HEK293 (cell line): ENCODE measurements around the gene ADGRF3.

Experiments
- ATF2 ChIP-seq: fragments of 450-650 bp; formaldehyde crosslinking; IDR thresholded peaks from 2 replicates; pipeline ENCODE4 v1.5.1; 2016; ENCODE audit warnings: missing biosample characterization, missing genetic modification characterization, low read depth
- EGR2 ChIP-seq: fragments of 450-650 bp; formaldehyde crosslinking; IDR thresholded peaks from 2 replicates; pipeline ENCODE4 v1.5.1; 2016; ENCODE audit warnings: low read depth, missing biosample characterization, missing genetic modification characterization
- ZNF121 ChIP-seq: fragments of 450-650 bp; formaldehyde crosslinking; IDR thresholded peaks from 2 replicates; pipeline ENCODE4 v1.5.1; 2016; ENCODE audit warnings: missing biosample characterization, missing genetic modification characterization
- ZNF214 ChIP-seq: fragments of 450-650 bp; formaldehyde crosslinking; IDR thresholded peaks from 2 replicates; pipeline ENCODE4 v1.5.1; 2017; ENCODE audit warnings: missing biosample characterization, mild to moderate bottlenecking, missing genetic modification characterization, borderline replicate concordance
- ZNF544 ChIP-seq: fragments of 450-650 bp; formaldehyde crosslinking; IDR thresholded peaks from 2 replicates; pipeline ENCODE4 v1.5.0; 2017; ENCODE audit warnings: missing biosample characterization, missing genetic modification characterization
- TF ChIP-seq, protein P1 (sequence below): fragments of 450-650 bp; formaldehyde crosslinking; IDR thresholded peaks from 2 replicates; pipeline ENCODE4 v1.5.1; 2016; ENCODE audit warnings: missing biosample characterization, missing genetic modification characterization
- TF ChIP-seq, protein P2 (sequence below): fragments of 450-650 bp; formaldehyde crosslinking; IDR thresholded peaks from 2 replicates; pipeline ENCODE4 v1.5.1; 2016; ENCODE audit warnings: missing biosample characterization, missing genetic modification characterization, low read depth

DNA sequence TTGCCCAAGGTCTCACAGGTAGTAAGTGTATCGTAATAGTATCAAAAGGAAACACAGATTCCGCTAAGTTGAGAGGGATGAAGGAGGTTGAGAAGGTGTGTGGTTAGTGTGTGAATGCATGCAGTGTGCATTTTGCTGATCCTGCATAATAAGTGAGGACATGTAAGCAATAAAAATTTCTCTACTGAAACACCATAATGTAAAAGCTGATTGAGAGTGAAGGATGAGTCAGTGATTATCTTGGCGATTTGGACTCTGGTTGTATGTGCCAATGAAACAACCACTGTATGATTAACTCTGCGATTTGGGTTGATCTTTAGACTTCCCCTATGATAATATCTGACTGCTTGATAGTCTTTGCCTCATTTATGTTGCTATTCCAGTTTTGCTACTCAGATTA is 16.7 kb upstream of the ADGRF3 start:
- TF ChIP-seq ATF2 (tag by site-specific recombination) (no peak), ZNF544 (no peak), ZNF121 (tag by site-specific recombination) (no peak), ZNF214 (tag by site-specific recombination) (no peak), EGR2 (tag by site-specific recombination) (no peak)
- TF ChIP-seq, protein P1, sequence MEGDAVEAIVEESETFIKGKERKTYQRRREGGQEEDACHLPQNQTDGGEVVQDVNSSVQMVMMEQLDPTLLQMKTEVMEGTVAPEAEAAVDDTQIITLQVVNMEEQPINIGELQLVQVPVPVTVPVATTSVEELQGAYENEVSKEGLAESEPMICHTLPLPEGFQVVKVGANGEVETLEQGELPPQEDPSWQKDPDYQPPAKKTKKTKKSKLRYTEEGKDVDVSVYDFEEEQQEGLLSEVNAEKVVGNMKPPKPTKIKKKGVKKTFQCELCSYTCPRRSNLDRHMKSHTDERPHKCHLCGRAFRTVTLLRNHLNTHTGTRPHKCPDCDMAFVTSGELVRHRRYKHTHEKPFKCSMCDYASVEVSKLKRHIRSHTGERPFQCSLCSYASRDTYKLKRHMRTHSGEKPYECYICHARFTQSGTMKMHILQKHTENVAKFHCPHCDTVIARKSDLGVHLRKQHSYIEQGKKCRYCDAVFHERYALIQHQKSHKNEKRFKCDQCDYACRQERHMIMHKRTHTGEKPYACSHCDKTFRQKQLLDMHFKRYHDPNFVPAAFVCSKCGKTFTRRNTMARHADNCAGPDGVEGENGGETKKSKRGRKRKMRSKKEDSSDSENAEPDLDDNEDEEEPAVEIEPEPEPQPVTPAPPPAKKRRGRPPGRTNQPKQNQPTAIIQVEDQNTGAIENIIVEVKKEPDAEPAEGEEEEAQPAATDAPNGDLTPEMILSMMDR (tag by site-specific recombination), result no peak
- TF ChIP-seq, protein P2, sequence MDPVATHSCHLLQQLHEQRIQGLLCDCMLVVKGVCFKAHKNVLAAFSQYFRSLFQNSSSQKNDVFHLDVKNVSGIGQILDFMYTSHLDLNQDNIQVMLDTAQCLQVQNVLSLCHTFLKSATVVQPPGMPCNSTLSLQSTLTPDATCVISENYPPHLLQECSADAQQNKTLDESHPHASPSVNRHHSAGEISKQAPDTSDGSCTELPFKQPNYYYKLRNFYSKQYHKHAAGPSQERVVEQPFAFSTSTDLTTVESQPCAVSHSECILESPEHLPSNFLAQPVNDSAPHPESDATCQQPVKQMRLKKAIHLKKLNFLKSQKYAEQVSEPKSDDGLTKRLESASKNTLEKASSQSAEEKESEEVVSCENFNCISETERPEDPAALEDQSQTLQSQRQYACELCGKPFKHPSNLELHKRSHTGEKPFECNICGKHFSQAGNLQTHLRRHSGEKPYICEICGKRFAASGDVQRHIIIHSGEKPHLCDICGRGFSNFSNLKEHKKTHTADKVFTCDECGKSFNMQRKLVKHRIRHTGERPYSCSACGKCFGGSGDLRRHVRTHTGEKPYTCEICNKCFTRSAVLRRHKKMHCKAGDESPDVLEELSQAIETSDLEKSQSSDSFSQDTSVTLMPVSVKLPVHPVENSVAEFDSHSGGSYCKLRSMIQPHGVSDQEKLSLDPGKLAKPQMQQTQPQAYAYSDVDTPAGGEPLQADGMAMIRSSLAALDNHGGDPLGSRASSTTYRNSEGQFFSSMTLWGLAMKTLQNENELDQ (tag by site-specific recombination), result no peak
